ENCODE results near the gene SPRY4.
"Not testable (repeated sequence)": the region's sequence is repeated elsewhere in the genome, so short reads cannot be mapped to it uniquely, and the experiment has no call there.

The SPRY4 gene

GRCh38 chr5:142314109-142314508 lies 10.7 kb downstream of the SPRY4 start:
- DNase-seq = no peak

- no peak for DNase-seq
Measured at GRCh38 chr5:142313682-142314081, 11.1 kb downstream of the SPRY4 start.

GRCh38 chr5:142313275-142313674 lies 11.5 kb downstream of the SPRY4 start:
- DNase-seq = no peak

GRCh38 chr5:142312399-142312798 lies 12.4 kb downstream of the SPRY4 start:
- DNase-seq = no peak

- no peak for DNase-seq
Measured at GRCh38 chr5:142311725-142312124, 13.1 kb downstream of the SPRY4 start.

GRCh38 chr5:142310803-142311202 lies 14.0 kb downstream of the SPRY4 start:
- no peak for DNase-seq

- DNase-seq = no peak
Measured at GRCh38 chr5:142309747-142310318, 15.0 kb downstream of the SPRY4 start.

GRCh38 chr5:142308358-142308757 lies 16.5 kb downstream of the SPRY4 start:
- DNase-seq = no peak

GRCh38 chr5:142307146-142307890 lies 17.5 kb downstream of the SPRY4 start:
- DNase-seq = no peak

- DNase-seq = no peak
Measured at GRCh38 chr5:142306077-142306502, 18.7 kb downstream of the SPRY4 start.

- DNase-seq = no peak
Measured at GRCh38 chr5:142305211-142305610, 19.6 kb downstream of the SPRY4 start.

- no peak for DNase-seq
Measured at GRCh38 chr5:142304013-142304701, 20.7 kb downstream of the SPRY4 start.

- DNase-seq = no peak
Measured at GRCh38 chr5:142303565-142303964, 21.3 kb downstream of the SPRY4 start.

GRCh38 chr5:142301540-142301939 lies 23.3 kb downstream of the SPRY4 start:
- no peak for DNase-seq

GRCh38 chr5:142300677-142301076 lies 24.1 kb downstream of the SPRY4 start:
- no peak for DNase-seq

GRCh38 chr5:142298789-142299188 lies 26.0 kb downstream of the SPRY4 start:
- no peak for DNase-seq

GRCh38 chr5:142297786-142298185 lies 27.0 kb downstream of the SPRY4 start:
- not testable (repeated sequence) for DNase-seq

GRCh38 chr5:142296914-142297417 lies 27.9 kb downstream of the SPRY4 start:
- no peak for DNase-seq

GRCh38 chr5:142295960-142296860 lies 28.6 kb downstream of the SPRY4 start:
- DNase-seq = no peak

- no peak for DNase-seq
Measured at GRCh38 chr5:142295084-142295758, 29.6 kb downstream of the SPRY4 start.

GRCh38 chr5:142293486-142293885 lies 31.3 kb downstream of the SPRY4 start:
- no peak for DNase-seq

- DNase-seq = no peak
Measured at GRCh38 chr5:142292808-142293207, 32.0 kb downstream of the SPRY4 start.
